Activated T-cell treated with anti-CD3 and anti-CD28 coated beads, Interleukin-2, amount 50 U/mL, for 48 hours (primary cell): Measurements from ENCODE around the gene KIF13A.
"Not testable (repeated sequence)": the region's sequence is repeated elsewhere in the genome, so short reads cannot be mapped to it uniquely, and the experiment has no call there.

Experiments
- DNase-seq, 2 experiments: peaks; one replicate each; pipeline ENCODE4 v3.0.0-alpha.2; 2020

KIF13A gene

DNA sequence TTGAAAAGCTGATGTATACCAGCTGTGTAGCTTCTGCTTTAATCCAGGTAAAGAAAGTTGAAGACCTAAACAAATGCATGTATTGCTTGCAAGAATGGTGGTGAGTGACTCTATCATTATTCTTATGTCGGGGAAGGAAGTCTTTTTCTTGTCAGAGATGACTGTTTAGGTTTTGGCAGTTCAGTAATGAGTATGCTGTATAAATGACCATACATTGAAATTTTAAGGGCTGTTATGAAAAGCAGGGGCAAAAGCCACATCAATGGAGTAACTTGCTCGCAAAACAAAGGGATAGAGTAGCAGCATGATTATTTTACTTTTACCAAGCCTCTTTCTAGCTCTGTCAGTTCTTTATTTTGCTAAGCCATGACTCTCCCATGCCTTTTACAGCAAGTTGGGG, 224.8 kb downstream of the KIF13A start:
- DNase-seq, result no peak

DNA sequence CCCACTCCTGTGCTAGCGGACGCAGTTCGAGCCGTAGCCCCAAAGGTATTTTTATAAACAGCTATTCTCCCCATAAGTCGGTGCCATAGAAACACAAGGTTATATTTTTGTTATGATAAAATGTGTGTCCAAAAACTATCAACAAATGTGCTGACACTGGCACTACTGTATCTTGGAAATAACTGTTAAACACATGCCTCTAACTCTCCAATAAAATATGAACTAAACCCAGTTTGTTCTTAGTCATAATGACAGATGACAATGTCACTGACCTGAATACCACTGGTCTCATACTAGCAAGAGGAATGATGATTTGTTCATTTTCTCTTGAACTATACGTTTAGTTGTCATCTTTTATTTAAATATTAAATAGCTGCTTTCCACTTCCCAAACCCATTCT, 229.3 kb downstream of the KIF13A start:
- DNase-seq, result no peak

DNA sequence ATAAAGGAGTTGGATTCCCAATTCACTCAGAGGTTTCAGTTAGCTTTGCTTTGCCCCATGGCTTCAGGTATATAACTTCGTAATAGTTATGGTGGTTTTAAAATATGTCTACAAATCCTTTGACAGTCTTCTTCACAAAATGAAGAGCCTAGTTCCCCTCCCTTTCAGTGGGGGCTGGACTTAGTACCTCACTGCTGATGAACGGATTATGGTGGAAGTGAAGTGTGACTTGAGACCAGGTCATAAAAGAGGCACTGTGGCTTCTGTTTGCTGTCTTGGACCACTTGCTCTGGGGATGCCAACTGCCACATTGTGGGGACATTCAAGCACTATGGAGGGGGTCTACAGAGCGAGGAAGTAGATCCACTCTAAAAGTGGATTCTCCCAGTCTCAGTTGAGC, 233.2 kb downstream of the KIF13A start:
- DNase-seq, result no peak

DNA sequence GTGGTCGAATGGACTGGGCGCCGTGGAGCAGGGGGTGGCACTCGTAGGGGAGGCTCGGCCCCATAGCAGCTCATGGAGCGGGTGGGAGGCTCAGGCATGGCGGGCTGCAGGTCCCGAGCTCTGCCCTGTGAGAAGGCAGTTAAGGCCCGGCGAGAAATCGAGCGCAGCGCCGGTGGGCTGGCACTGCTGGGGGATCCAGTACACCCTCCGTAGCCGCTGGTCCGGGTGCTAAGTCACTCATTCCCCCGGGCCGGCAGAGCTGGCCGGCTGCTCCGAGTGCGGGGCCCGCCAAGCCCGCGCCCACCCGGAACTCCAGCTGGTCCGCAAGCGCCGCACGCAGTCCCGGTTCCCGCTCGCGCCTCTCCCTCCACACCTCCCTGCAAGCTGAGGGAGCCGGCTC, 242.1 kb downstream of the KIF13A start:
- DNase-seq, result not testable (repeated sequence)

DNA sequence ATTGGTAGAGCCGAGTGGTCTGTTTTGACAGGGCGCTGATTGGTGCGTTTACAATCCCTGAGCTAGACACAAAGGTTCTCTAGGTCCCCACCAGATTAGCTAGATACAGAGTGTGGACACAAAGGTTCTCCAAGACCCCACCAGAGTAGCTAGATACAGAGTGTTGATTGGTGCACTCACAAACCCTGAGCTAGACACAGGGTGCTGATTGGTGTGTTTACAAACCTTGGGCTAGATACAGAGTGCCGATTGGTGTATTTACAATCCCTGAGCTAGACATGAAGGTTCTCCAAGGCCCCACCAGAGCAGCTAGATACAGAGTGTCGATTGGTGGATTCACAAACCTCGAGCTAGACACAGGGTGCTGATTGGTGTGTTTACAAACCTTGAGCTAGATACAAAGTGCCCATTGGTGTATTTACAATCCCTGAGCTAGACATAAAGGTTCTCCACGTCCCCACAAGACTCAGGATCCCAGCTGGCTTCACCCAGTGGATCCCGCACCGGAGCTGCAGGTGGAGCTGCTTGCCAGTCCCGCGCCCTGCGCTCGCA, 242.6 kb downstream of the KIF13A start:
- not testable (repeated sequence) for DNase-seq

DNA sequence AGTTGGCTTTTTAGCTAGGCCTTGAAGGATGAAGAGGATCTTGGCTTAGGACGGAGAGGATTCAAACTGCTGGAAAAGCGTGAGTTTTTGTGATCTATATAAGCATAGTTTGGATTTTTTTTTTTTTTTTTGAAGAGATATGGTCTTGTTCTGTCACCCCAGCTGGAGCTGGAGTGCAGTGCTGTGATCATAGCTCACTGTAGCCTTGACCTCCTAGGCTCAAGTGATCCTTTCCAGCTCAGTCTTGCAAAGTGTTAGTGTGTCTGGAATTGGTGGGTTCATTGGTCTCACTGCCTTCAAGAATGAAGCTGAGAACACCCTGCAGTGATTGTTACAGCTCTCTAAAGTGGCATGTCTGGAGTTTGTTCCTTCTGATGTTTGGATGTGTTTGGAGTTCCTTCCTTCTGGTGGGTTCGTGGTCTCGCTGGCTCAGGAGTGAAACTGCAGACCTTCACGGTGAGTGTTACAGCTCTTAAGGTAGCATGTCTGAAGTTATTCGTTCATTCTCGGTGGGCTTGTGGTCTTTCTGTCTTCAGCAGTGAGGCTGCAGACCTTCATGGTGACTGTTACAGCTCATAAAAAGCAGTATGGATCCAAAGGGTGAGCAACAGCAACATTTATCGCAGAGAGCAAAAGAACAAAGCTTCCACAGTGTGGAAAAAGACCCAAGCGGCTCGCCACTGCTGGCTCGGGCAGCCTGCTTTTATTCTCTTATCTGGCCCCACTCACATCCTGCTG, 243.2 kb downstream of the KIF13A start:
- no peak for DNase-seq

DNA sequence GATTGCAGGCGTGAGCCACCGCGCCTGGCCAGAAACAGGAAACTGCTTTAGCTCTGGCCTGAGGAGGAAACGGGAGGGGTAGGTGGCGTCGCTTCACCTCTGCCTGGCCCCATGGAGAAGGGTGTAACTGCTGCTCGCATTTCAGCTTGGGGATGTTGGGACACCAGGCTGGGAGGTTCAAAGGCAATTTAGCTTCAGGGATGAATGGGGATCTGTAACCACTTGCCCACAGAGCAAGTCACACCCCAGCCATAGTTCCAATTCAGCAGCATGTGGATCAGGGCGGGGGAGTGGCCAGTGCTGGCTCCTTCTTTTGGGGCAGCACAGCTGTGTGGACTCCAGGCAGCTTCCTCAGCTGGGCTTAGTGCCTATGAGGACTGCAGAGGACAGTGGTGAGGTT, 245.9 kb downstream of the KIF13A start:
- DNase-seq, result no peak

DNA sequence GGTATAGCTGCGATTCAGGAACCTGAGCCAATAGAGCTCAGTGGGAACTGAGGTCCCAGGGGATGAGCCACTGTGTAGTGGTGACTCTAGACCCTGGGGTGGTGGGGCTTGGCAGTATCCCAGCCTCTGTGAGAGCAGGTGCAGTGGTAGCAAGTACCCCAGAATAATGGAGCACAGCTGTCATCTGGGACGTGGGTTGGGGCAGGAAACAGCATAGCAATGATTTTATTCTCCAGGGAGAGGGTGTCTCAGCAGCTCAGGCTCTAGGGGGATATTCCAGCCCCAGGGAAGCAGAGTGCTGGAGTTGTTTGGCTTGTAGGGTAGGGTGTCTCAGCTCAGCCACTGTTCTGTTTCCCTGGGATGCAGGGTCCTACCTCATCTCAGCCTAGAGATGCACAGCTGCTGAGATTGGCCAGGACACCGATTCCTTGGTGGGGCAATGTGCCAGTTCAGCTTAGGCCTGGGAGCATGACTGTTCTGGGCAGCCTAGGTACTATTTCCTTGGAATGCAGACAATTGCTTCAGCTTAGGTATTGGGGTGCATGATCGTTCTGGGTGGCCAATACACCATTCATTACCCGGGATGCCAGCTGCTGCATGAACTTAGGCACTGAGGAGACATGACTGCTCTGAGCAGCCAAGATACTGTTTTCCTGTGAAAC, 246.7 kb downstream of the KIF13A start:
- no peak for DNase-seq

DNA sequence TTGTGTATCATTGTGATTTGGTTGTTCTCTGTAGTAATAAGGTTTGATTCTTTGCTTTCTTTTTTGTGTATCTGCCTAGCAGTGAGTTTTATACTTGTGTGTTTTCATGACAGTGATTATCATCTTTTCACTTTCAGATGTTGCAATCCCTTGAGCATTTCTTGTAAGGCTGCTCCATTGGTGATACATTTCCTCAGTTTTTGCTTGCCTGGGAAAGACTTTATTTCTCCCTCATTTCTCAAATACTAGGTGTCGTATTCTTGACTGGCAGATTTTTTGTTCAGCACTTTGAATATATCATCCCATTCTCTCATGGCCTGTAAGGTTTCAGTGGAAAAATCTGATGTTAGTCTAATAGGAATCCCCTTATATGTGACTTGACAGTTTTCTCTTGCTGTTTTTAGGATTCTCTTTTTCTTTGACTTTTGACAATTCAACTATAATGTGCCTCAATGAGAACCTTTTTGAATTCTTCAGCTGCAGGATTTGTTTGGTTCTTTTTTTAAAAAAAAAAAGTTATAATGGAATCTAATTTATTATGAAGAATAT, 249.7 kb downstream of the KIF13A start:
- no peak for DNase-seq

DNA sequence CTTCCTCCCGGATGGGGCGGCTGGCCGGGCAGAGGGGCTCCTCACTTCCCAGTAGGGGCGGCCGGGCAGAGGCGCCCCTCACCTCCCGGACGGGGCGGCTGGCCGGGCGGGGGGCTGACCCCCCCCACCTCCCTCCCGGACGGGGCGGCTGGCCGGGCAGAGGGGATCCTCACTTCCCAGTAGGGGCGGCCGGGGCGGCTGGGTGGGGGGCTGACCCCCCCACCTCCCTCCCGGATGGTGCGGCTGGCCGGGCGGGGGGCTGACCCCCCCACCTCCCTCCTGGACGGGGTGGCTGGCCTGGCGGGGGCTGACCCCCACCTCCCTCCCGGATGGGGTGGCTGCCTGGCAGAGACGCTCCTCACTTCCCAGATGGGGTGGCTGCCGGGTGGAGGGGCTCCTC, 252.1 kb downstream of the KIF13A start:
- not testable (repeated sequence) for DNase-seq

DNA sequence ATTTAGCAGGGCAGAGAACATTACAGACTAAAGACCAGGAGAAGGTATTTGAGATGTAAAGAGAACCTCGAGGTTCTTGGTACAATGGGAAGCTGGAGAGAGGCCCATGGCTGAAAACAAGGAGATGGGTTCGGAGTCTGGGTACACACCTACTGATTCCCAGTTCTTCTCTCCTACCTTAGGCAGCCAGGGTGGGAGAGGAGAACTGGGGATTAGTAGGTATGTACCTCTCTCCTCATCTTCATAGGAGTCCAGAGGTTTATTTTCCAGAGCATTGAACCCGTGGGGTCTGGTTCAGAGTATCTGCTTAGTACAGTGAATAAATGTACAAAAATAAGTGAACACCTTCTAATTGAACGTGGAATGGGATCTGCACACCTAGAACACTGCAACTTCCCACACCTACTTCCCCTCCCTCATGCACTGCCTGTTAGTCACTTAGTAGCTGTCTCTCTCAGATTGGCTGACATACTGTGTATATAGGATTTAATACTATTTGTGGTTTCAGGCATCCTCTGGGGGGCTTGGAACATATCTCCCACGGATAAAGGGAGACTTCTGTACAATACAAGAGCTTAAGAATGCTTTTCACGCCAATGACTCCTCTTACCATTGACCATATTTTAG, 257.2 kb downstream of the KIF13A start:
- DNase-seq, result no peak

DNA sequence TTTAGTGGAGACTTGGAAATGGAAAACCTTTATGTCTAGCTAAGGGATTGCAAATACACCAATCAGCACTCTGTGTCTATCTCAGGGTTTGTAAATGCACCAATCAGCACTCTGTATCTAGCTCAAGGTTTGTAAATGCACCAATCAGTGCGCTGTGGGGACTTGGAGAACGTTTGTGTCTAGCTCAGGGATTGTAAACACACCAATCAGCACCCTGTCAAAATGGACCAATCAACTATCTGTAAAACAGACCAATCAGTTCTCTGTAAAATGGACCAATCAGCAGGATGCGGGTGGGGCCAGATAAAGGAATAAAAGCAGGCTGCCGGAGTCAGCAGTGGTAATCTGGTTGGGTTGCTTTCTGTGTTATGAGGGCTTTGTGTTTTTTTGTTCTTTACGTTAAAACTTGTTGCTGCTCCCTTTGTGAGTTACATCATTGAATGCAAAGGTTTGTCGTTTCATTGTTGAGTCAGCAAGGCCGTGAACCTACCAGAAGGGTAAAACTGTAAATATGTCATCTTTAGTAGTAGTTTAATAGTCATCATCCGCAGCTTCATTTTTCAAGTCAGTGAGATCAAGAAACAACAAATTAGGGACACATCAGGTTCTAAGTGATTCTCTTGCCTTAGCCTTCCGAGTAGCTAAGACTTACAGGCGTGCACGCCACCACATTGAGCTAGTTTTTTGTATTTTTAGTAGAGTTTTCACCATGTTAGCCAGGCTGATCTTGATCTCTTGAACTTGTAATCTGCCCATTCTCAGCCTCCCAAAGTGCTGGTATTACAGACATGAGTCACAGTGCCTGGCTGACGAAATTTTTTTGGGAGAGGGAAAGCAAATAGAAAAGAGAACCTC, 258.0 kb downstream of the KIF13A start:
- no peak for DNase-seq

DNA sequence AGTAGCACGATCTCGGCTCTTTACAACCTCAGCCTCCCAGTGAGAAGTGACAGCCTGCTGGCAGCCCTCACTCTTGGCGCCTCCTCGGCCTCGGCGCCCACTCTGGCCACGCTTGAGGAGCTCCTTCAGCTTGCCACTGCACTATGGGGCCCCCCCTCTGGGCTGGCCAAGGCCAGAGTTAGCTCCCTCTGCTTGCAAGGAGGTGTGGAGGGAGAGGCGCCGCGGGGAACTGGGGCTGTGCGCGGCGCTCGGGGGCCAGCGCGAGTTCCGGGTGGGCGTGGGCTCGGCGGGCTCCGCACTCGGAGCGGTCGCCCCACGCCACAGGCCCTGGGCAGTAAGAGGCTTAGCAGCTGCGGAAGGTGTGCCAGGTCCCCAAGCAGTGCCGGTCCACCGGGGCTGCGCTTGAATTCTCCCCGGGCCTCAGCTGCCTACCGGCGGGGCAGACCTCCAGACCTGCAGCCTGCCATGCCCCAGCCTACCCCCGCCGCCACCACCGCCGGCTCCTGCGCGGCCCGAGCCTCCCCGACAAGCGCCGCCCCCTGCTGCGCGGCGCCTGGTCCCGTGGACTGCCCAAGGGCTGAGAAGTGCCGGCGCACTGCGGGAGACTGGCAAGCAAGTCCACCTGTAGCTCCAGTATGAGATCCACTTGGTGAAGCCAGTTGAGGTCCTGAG, 258.7 kb downstream of the KIF13A start:
- DNase-seq, result no peak

DNA sequence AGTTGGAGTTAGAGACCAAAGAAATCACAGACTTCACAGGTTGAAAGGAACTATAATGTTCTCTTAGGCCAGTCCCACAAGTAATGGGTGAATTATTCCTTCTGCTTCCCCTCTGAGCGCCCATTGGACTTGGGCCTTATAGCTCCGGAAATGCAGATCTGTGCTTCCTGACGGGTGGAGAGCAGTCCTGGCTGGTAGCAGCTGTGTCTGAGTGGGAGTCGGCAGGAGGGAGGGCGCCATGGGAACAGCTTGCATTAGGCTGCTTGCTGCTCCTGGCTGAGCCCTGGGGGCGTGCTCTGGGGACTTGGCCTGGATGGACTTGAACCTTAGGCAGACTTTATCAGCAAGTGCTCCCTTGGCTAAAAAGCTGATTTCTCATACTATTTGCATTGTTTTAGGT, 262.4 kb downstream of the KIF13A start:
- no peak for DNase-seq

DNA sequence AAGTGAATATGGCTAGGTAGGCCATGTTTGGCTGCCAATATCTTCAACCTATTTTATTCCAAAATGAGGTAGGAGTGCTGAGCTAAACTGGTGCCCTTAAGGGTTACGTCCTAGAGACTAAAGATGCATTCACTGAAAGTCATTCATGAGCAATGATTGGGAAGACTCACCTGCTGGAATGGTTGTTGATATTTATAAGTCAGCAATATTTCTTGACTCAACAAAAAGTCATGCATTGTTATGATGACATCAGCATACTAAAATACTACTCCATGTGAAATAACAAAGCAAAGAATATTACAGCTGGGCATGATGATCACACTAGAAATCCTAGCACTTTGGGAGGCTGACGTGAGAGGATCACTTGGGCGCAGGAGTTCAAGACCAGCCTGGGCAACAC, 263.1 kb downstream of the KIF13A start:
- no peak for DNase-seq

DNA sequence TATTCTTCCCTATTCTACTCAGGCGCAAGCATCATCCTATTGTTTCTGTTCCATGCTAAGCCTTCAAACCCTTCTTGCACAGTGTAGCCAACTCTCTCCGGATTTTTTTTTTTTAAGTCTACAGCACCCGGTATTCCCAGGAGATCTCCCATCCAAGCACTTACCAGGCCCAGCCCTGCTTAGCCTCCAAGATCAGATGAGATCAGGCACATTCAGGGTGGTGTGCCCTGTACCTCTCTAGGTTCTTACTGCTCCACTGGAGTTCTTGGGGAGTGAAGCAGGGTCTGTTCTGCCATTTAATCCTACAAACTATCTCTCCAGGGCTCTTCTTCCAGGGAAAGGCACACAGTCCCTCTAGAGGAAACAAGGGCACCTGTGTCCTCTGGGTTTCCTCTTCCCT, 265.8 kb downstream of the KIF13A start:
- DNase-seq, result no peak

DNA sequence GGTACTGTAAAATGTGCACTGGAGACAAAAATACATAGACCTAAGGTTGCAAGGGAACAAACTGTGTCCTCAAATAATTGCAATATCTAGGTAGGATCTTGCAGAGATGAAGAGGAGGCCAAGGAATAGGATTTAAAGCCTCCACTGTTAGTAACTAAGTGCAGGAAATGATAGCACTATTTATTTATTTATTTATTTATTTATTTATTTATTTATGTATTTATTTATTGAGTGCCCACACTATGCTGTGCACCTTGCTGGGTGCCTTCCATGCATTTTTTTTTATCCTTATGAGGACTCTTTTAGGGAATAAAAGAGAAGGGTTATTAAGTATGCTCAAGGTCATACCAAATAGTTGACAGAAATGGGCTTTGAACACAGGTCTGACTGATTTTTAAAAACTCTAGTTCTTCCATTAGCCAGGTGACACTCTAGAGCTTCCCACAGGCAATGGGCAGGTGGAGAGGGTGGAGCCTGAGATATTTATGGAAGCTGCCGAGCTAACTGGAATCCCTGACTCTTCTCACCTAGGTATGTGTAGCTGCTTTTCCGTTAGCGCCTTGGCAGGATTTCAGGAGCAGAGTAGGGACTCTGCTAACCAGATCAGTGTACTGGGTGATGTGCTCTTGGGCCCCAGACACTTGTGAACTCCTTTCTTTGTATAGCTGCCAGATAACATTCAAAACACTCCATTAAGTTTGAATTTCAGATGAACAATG, 268.0 kb downstream of the KIF13A start:
- no peak for DNase-seq

DNA sequence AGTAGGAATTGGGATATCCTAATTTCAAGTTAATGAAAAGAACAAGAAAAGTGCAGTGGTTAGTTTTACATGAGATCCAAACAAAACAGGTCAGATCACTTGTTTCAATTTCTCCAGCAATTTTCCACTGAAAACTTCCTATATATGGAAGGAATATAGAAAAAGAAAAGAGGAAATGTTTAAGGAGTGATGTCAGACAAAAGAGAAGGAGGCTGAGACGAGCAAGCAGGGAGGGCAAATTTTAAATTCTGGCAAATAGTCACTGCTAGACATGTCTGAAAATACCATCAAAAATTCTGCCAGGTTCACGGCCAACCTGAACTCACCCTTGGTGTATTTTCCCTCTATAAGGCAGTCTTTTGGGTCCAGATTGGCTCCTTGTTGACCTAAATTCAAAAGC, 271.2 kb downstream of the KIF13A start:
- no peak for DNase-seq

DNA sequence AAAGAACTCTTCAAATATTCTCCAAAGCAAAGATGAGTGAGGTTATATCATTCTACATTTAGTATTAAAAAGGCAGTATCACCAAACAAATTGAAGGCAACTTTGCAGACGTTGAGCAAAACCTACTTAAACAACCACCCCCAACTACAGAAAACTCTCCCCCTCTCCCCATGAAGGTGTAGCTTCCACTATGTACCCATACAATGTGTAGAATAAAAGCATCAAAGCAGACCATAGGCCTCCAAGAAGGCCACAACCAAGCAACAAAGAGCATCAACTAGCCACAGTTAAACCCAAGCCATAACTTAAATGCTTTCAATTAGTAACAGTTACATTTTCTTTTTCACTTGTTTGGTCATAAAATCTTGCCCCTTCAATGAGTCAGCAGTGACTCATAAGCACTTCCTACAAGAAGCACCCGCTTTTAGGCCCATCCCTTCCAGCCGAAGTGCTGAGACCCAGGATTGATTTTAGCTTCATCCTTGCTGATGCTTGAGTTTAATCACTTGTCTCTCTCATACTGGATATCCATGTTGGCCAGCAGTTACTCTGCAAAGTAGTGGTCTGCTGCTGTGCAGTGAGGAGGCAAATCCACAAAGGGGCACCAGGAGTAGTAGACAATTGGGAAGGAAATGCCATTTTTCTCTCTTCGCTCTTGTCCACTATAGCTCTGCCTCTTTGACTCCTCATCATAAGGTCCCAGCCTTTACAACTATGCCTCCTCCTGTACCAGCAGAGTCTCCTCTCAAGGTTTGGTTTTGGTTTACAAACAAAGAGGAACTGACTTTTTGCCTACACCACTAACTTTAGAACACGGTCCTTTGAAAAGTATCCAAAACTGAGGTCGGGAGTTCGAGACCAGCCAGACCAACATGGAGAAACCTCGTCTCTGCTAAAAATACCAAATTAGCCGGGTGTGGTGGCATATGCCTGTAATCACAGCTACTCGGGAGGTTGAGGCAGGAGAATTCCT, 272.3 kb downstream of the KIF13A start:
- DNase-seq, result peak; percentile 39 to 50

DNA sequence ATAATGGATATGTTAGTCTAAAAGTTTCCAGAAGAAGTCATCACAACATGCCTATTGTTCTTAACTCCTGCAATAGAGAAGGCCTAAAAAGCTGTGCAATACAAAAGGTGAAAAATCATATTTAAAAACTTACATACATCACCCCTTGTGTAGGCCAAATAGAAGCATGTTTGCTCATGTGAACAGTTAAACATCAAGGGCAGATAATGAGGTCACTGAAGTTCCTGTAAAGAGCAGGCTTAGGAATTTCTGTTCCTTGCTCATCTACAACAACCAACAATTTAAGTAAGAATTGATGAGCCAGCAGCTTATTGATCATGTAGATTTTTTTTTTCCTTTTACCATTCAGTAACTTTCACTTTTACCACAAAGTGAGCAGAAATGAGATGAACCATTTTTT, 273.3 kb downstream of the KIF13A start:
- DNase-seq, result no peak
